Lung (tissue), 12 donors: Measurements from ENCODE around the gene ST8SIA4. TPM values are rescaled to one million over a fixed set of nuclear protein-coding genes. Genes with fewer than 3 reads are reported as not detected.

ENCODE experiments used
- ATAC-seq: fragments of 200-7000 bp; cut with Tn5 transposase; one replicate; pipeline ENCODE4 v1.9.1; 2020; ENCODE audit warnings: moderate number of reproducible peaks; ENCODE audit not compliant: insufficient read depth, low FRiP score
- DNase-seq, 3 donors: peaks; one replicate each; pipeline ENCODE4 v3.0.0-alpha.2; 2013 to 2017
- H3K27ac ChIP-seq, 2 donors: one replicate each; pipeline ENCODE4 v1.5.1; 2013; ENCODE audit warnings: mild to moderate bottlenecking in 2 of 2, moderate library complexity in 2 of 2, control low read depth in 1 of 2, inconsistent platforms in 1 of 2, low read depth in 1 of 2, low read length in 1 of 2
- H3K27me3 ChIP-seq, 3 donors: one replicate each; pipeline ENCODE4 v1.5.1; 2013; ENCODE audit warnings: low read length in 2 of 3; ENCODE audit not compliant: control insufficient read depth in 3 of 3, insufficient read depth in 3 of 3
- H3K36me3 ChIP-seq, 4 donors: one replicate each; pipeline ENCODE4 v1.5.1; 2013; ENCODE audit warnings: low read length in 4 of 4, mild to moderate bottlenecking in 1 of 4, moderate library complexity in 1 of 4; ENCODE audit not compliant: control insufficient read depth in 4 of 4, insufficient read depth in 4 of 4
- H3K4me1 ChIP-seq, 5 donors: one replicate each; pipeline ENCODE4 v1.5.1; 2013; ENCODE audit warnings: low read length in 5 of 5, mild to moderate bottlenecking in 2 of 5, moderate library complexity in 1 of 5; ENCODE audit not compliant: control insufficient read depth in 5 of 5, insufficient read depth in 5 of 5
- H3K4me3 ChIP-seq: one replicate; pipeline ENCODE4 v1.5.1; 2013; ENCODE audit warnings: mild to moderate bottlenecking, control low read depth, moderate library complexity
- H3K9ac ChIP-seq, 2 donors: one replicate each; pipeline ENCODE4 v1.5.1; 2013; ENCODE audit warnings: low read length in 2 of 2, control low read depth in 1 of 2; ENCODE audit not compliant: insufficient read depth in 1 of 2
- H3K9me3 ChIP-seq, 4 donors: one replicate each; pipeline ENCODE4 v1.5.1; 2013; ENCODE audit warnings: low read length in 3 of 4, mild to moderate bottlenecking in 1 of 4, moderate library complexity in 1 of 4; ENCODE audit not compliant: control insufficient read depth in 4 of 4, insufficient read depth in 3 of 4
- WGBS, 2 donors: extraction: QIAGEN DNeasy Blood & Tissue Kit; methylation state at CpG; one replicate each; pipeline ENCODE4 v1.1.7; 2013; 5-methylcytosine and 5-hydroxymethylcytosine counted together
- polyA plus RNA-seq, 2 donors: library from polyadenylated mRNA; stranded (reverse); fragments of 200-250 nt; gene quantifications; one replicate each; pipeline ENCODE4 v1.2.1, GENCODE V29; 2013
- total RNA-seq, 2 donors: library from RNA; depleted of rRNA in 1 of 2; stranded (reverse); fragments of >200 nt in 1 of 2; gene quantifications; one replicate each; pipeline ENCODE4 v1.2.1, GENCODE V29; 2014 to 2021
- TF ChIP-seq, protein P1 (sequence below): IDR thresholded peaks from 2 replicates; pipeline ENCODE4 v1.5.1; 2012; ENCODE audit warnings: mild to moderate bottlenecking; ENCODE audit errors: control extremely low read depth, extremely low read depth
- donor health status: control.
- donor health status: control.
- donor health status: Bipolar disorder and iron deficiency.
- donor health status: healthy.
- donor health status: DM: yes; HTN: yes; CAD: no.

Gene ST8SIA4
- total and polyA plus RNA-seq, 4 donors = 4.2 to 22.1 (median 14.2) TPM

DNA sequence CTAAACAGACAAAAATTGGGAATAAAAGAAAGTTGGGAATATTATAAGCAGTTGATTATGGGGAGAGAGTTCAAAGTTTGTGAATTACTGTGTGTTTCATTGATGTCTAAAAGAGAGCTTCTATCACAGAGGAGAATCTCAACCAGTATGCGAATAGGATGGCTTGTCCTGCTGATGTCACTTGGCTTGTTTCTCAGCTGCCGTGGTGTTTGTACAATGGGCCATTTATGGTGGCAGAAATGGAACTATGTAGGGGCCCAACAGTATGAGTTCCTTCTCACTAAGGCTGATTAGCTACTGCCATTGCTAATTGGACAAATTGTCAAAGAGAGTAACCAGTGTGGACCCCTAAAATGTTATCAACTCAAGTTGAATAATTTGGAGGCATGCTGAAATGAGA, 103.9 kb downstream of the ST8SIA4 start:
- Histone ChIP-seq H3K9me3 (peaks cover 0 to 7% (median 0%) of the 10 kb centered on the region in 4 donors), H3K4me3 (no peak overlapping the region), H3K27me3 (no peaks in the 10 kb centered on the region), H3K36me3 (no peaks in the 10 kb centered on the region), H3K27ac (no peak overlapping the region), H3K4me1 (peaks cover 0 to 5% (median 0%) of the 10 kb centered on the region in 5 donors), H3K9ac (no peak overlapping the region)
- TF ChIP-seq, protein P1, sequence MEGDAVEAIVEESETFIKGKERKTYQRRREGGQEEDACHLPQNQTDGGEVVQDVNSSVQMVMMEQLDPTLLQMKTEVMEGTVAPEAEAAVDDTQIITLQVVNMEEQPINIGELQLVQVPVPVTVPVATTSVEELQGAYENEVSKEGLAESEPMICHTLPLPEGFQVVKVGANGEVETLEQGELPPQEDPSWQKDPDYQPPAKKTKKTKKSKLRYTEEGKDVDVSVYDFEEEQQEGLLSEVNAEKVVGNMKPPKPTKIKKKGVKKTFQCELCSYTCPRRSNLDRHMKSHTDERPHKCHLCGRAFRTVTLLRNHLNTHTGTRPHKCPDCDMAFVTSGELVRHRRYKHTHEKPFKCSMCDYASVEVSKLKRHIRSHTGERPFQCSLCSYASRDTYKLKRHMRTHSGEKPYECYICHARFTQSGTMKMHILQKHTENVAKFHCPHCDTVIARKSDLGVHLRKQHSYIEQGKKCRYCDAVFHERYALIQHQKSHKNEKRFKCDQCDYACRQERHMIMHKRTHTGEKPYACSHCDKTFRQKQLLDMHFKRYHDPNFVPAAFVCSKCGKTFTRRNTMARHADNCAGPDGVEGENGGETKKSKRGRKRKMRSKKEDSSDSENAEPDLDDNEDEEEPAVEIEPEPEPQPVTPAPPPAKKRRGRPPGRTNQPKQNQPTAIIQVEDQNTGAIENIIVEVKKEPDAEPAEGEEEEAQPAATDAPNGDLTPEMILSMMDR = no peak
- 70 to 97% methylated on average over 2 of the region's 2 CpGs for WGBS, 2 donors
- DNase-seq = no peak
- no peak for ATAC-seq

DNA sequence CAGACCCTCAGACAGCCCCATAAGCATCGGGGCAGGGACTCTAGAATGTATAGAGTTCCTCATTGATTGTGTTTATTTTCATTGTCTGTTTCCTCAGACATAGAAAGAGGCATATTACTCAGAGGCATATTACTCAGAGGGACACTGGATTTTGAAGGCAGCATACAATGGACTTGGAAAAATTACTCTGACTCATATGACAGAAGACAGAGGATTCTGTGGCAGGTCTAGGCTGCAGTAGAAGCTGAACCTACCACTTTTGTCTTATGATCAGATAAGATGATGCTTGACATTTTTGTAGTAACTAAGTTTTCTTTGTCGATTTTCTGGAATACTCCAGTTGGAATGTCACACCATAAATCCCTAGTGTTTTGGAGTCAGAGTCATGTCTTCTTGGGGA, 105.2 kb downstream of the ST8SIA4 start:
- Histone ChIP-seq H3K9me3 (peaks cover 0 to 15% (median 0%) of the 10 kb centered on the region in 4 donors), H3K4me1 (no peaks in the 10 kb centered on the region), H3K36me3 (no peaks in the 10 kb centered on the region), H3K27ac (no peak overlapping the region), H3K4me3 (no peak overlapping the region), H3K9ac (no peak overlapping the region), H3K27me3 (no peaks in the 10 kb centered on the region)
- TF ChIP-seq, protein P1 = no peak
- DNase-seq (no peak), ATAC-seq (no peak)
- WGBS, 2 donors = 72 to 77% methylated on average over 2 of the region's 2 CpGs

DNA sequence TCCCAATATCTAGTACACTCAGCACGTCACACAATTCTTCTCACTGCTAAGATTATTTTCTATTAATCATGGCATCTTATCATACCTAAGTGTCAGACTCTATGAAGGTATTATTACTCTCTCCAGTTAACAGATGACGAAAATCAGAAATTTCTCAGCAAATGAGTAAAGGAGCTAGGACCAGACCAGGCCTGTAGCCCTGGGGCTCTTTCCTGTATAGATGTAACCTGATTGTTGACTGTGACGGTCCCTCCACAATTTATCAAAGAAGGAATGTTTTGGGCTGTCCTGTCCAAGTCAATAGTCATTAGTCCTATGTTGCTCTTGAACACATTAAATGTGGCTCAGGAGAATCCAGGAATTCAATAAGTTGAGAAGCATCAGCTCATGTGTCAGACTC, 106.2 kb downstream of the ST8SIA4 start:
- 93 to 94% methylated on average over 3 of the region's 3 CpGs for WGBS, 2 donors
- Histone ChIP-seq H3K4me1 (no peaks in the 10 kb centered on the region), H3K27me3 (no peaks in the 10 kb centered on the region), H3K9ac (no peak overlapping the region), H3K36me3 (no peaks in the 10 kb centered on the region), H3K9me3 (peaks cover 0 to 15% (median 0%) of the 10 kb centered on the region in 4 donors), H3K4me3 (no peak overlapping the region), H3K27ac (no peak overlapping the region)
- TF ChIP-seq, protein P1 = no peak
- DNase-seq (no peak), ATAC-seq (no peak)

DNA sequence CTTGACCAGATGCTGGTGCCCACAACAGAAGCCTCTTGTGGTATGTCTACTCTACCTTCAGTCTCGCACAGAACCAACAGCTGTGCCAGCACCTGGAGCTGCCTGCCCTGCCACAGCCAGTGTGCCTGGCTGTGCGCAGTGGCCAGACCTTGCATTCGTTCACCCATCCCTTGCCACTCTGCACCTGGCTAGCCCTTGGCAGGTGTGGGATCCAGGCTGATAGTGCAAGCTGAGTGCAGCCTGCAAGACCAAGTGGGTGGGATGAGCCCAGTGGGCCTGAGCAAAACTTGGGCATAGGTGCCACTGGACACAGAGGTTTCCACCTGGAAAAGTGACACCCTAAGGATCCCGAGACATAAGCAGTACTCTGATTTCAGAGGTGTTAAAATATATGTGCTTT, 108.2 kb downstream of the ST8SIA4 start:
- no peak for DNase-seq
- no peak overlapping the region for H3K4me3 ChIP-seq
- H3K4me1 ChIP-seq = peaks cover 0 to 3% (median 0%) of the 10 kb centered on the region in 5 donors
- no peak overlapping the region for H3K27ac ChIP-seq
- H3K36me3 ChIP-seq = no peaks in the 10 kb centered on the region
- H3K27me3 ChIP-seq = no peaks in the 10 kb centered on the region
- no peak for ATAC-seq
- no peak overlapping the region for H3K9ac ChIP-seq
- H3K9me3 ChIP-seq = peaks cover 0 to 17% (median 0%) of the 10 kb centered on the region in 4 donors
- TF ChIP-seq, protein P1 = no peak
- WGBS, 2 donors = 95 to 98% methylated on average over 4 of the region's 4 CpGs
